Ammon's horn (tissue), 1 donor: ENCODE results near the gene SLC14A1.

Experiments used
- DNase-seq: peaks from one replicate; pipeline ENCODE4 v3.0.0-alpha.2; 2016; ENCODE audit warnings: low spot score

SLC14A1 gene

GRCh38 chr18:45724601-45725000, 620 bp downstream of the SLC14A1 start:
- DNase-seq: no peak

GRCh38 chr18:45725336-45725735, 1.4 kb downstream of the SLC14A1 start:
- no peak for DNase-seq

GRCh38 chr18:45726603-45727002, 2.6 kb downstream of the SLC14A1 start:
- DNase-seq: peak; percentile 24

- DNase-seq: no peak
These were observed 3.1 kb downstream of the SLC14A1 start for GRCh38 chr18:45727068-45727467.

GRCh38 chr18:45728336-45729010, 4.5 kb downstream of the SLC14A1 start:
- no peak for DNase-seq

- DNase-seq: no peak
These were observed 7.0 kb downstream of the SLC14A1 start for GRCh38 chr18:45730832-45731575.

GRCh38 chr18:45731716-45732115, 7.7 kb downstream of the SLC14A1 start:
- DNase-seq: no peak

GRCh38 chr18:45733535-45733934, 9.6 kb downstream of the SLC14A1 start:
- no peak for DNase-seq

GRCh38 chr18:45734505-45734904, 10.5 kb downstream of the SLC14A1 start:
- no peak for DNase-seq

- no peak for DNase-seq
These were observed 11.0 kb downstream of the SLC14A1 start for GRCh38 chr18:45734944-45735343.

GRCh38 chr18:45738660-45739059, 14.7 kb downstream of the SLC14A1 start:
- no peak for DNase-seq

- no peak for DNase-seq
These were observed 15.3 kb downstream of the SLC14A1 start for GRCh38 chr18:45739268-45739667.

GRCh38 chr18:45739848-45740247, 15.9 kb downstream of the SLC14A1 start:
- DNase-seq: no peak

GRCh38 chr18:45741056-45741455, 17.1 kb downstream of the SLC14A1 start:
- DNase-seq: no peak

- DNase-seq: no peak
These were observed 22.0 kb downstream of the SLC14A1 start for GRCh38 chr18:45745817-45746461.

- DNase-seq: no peak
These were observed 24.5 kb downstream of the SLC14A1 start for GRCh38 chr18:45748501-45748900.

- no peak for DNase-seq
These were observed 26.1 kb downstream of the SLC14A1 start for GRCh38 chr18:45749918-45750689.

GRCh38 chr18:45751766-45752165, 27.8 kb downstream of the SLC14A1 start:
- no peak for DNase-seq

- DNase-seq: no peak
These were observed 28.7 kb downstream of the SLC14A1 start for GRCh38 chr18:45752681-45753080.

GRCh38 chr18:45753286-45753685, 29.3 kb downstream of the SLC14A1 start:
- no peak for DNase-seq

- DNase-seq: peak; percentile 16
These were observed 32.0 kb downstream of the SLC14A1 start for GRCh38 chr18:45755934-45756333.

GRCh38 chr18:45757005-45757404, 33.0 kb downstream of the SLC14A1 start:
- no peak for DNase-seq
